Measurements from ENCODE around the gene DHRS2.
"Not testable (repeated sequence)": the region's sequence is repeated elsewhere in the genome, so short reads cannot be mapped to it uniquely, and the experiment has no call there.

Gene DHRS2

GRCh38 chr14:23650506-23650905 is 14.3 kb downstream of the DHRS2 start:
- DNase-seq: no peak

GRCh38 chr14:23653051-23653450 is 16.9 kb downstream of the DHRS2 start:
- no peak for DNase-seq

- no peak for DNase-seq
Observed at GRCh38 chr14:23654231-23654630, 18.1 kb downstream of the DHRS2 start.

- no peak for DNase-seq
Observed at GRCh38 chr14:23657959-23658470, 21.9 kb downstream of the DHRS2 start.

GRCh38 chr14:23660290-23661226 is 24.4 kb downstream of the DHRS2 start:
- DNase-seq: peak; percentile 71

GRCh38 chr14:23661542-23661941 is 25.4 kb downstream of the DHRS2 start:
- no peak for DNase-seq

- DNase-seq: no peak
Observed at GRCh38 chr14:23663127-23663526, 27.0 kb downstream of the DHRS2 start.

GRCh38 chr14:23663711-23664110 is 27.5 kb downstream of the DHRS2 start:
- DNase-seq: no peak

GRCh38 chr14:23664207-23664885 is 28.2 kb downstream of the DHRS2 start:
- no peak for DNase-seq

GRCh38 chr14:23665302-23666016 is 29.3 kb downstream of the DHRS2 start:
- no peak for DNase-seq

- no peak for DNase-seq
Observed at GRCh38 chr14:23667134-23667533, 31.0 kb downstream of the DHRS2 start.

- DNase-seq: no peak
Observed at GRCh38 chr14:23669441-23669840, 33.3 kb downstream of the DHRS2 start.

- no peak for DNase-seq
Observed at GRCh38 chr14:23670481-23670880, 34.3 kb downstream of the DHRS2 start.

- DNase-seq: no peak
Observed at GRCh38 chr14:23672200-23672599, 36.0 kb downstream of the DHRS2 start.

- DNase-seq: no peak
Observed at GRCh38 chr14:23675337-23675736, 39.2 kb downstream of the DHRS2 start.

- no peak for DNase-seq
Observed at GRCh38 chr14:23675906-23676305, 39.7 kb downstream of the DHRS2 start.

GRCh38 chr14:23681337-23681736 is 45.2 kb downstream of the DHRS2 start:
- DNase-seq: no peak

- not testable (repeated sequence) for DNase-seq
Observed at GRCh38 chr14:23689709-23690514, 53.7 kb downstream of the DHRS2 start.

GRCh38 chr14:23692416-23692815 is 56.3 kb downstream of the DHRS2 start:
- no peak for DNase-seq

- DNase-seq: no peak
Observed at GRCh38 chr14:23693252-23693775, 57.1 kb downstream of the DHRS2 start.

- no peak for DNase-seq
Observed at GRCh38 chr14:23694085-23694948, 58.2 kb downstream of the DHRS2 start.

Data from CD4-positive, alpha-beta T cell treated with Interferon gamma for 1 hour (primary cell).